Transverse colon (tissue), 4 donors: ENCODE results near the gene CDC16. TPM values are rescaled to one million over a fixed set of nuclear protein-coding genes. Genes with fewer than 3 reads are reported as not detected.

Experiments
- DNase-seq: peaks from one replicate; pipeline ENCODE4 v3.0.0-alpha.2; 2019
- H3K27ac ChIP-seq, 4 donors: fragments of 200-600 bp; sonication (generic); 2 replicates each; pipeline ENCODE4 v1.5.1; 2016 to 2018; ENCODE audit warnings: inconsistent platforms in 4 of 4
- H3K27me3 ChIP-seq: fragments of 200-600 bp; sonication (generic); 2 replicates; pipeline ENCODE4 v1.5.1; 2017; ENCODE audit warnings: inconsistent platforms
- H3K36me3 ChIP-seq, 4 donors: fragments of 200-600 bp; sonication (generic); 2 replicates each; pipeline ENCODE4 v1.5.1; 2017 to 2019; ENCODE audit warnings: inconsistent platforms in 4 of 4
- H3K4me1 ChIP-seq, 4 donors: fragments of 200-600 bp; sonication (generic); 2 replicates each; pipeline ENCODE4 v1.5.1; 2017 to 2020; ENCODE audit warnings: inconsistent platforms in 4 of 4
- H3K4me3 ChIP-seq, 4 donors: fragments of 200-600 bp; sonication (generic); 1 replicate in 1 of 4; 2 replicates in 3 of 4; pipeline versions ENCODE4 v1.5.1 to v1.6.1; 2017 to 2019; ENCODE audit warnings: inconsistent platforms in 4 of 4
- H3K9me3 ChIP-seq, 2 donors: fragments of 200-600 bp; sonication (generic); 2 replicates each; pipeline ENCODE4 v1.5.1; 2017 to 2019; ENCODE audit warnings: inconsistent platforms in 2 of 2
- EP300 ChIP-seq: sonication (generic); formaldehyde crosslinking; IDR thresholded peaks from one replicate; pipeline ENCODE4 v1.6.1; 2017; ENCODE audit warnings: antibody characterized with exemption, low read depth
- POLR2A ChIP-seq: fragments of 450-650 bp; IDR thresholded peaks from one replicate; pipeline ENCODE4 v1.6.1; 2016; ENCODE audit warnings: antibody characterized with exemption, mild to moderate bottlenecking, moderate library complexity
- POLR2AphosphoS5 ChIP-seq, 3 donors: sonication (generic); formaldehyde crosslinking; IDR thresholded peaks; one replicate each; pipeline ENCODE4 v1.6.1; 2016; ENCODE audit warnings: antibody characterized with exemption in 3 of 3
- WGBS, 2 donors: methylation state at CpG; one replicate each; pipeline ENCODE4 v1.1.5; 2018; ENCODE audit warnings: low coverage in 1 of 2; 5-methylcytosine and 5-hydroxymethylcytosine counted together
- in situ Hi-C, 4 donors: fragments of 200-750 bp; cut with MboI; loops; one replicate each; pipeline versions ENCODE4 v1.15.0 to v1.15.1; 2017; ENCODE audit warnings: low sequenced_read_pairs in 3 of 4, low pct_ligation_motif_present in 1 of 4, low pct_unique_long_range_greater_than_20kb in 1 of 4
- intact Hi-C: fragments of 100-400 bp; cut with DNase I; formaldehyde crosslinking; loops from one replicate; pipeline ENCODE4 v1.15.1; 2023; ENCODE audit warnings: low total_unique reads
- total RNA-seq, 4 donors: library from RNA; depleted of rRNA; stranded (reverse); fragments of >200 nt; gene quantifications; one replicate each; pipeline ENCODE4 v1.1.0, GENCODE V29; 2016
- TF ChIP-seq, protein P1 (sequence below), 5 experiments: fragments of 200-600 bp in 3 of 5; fragments of 450-650 bp in 2 of 5; sonication (generic) in 3 of 5; IDR thresholded peaks; 1 replicate in 2 of 5; 2 replicates in 3 of 5; pipeline ENCODE4 v1.5.1; 2016 to 2017; ENCODE audit warnings: antibody characterized with exemption in 5 of 5, inconsistent platforms in 3 of 5, mild to moderate bottlenecking in 2 of 5, moderate library complexity in 1 of 5

CDC16 gene
- total RNA-seq, 4 donors from 2014 or later, result 34.8 to 75.4 (median 56.1) TPM

DNA sequence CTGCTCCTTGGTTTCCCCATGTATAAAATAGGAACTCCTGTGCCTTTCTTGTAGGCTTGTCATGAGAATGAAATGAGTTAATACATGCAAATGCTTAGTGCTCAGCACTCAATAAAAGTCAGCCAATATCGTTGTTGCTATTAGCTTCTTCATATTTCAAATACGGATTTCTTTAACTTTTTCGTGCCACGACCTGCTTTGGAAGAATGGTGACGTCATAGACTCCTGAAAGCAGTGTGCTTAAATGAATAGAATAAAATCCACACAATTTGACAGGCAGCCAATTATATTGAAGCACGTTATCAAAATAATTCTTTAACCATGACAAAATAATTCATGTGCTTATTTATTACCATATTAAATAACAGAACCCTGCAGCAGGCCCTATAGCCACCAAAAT is 26.6 kb upstream of the CDC16 start:
- Histone ChIP-seq H3K4me1 (no peaks in the 10 kb centered on the region), H3K9me3 (no peaks in the 10 kb centered on the region), H3K36me3 (no peaks in the 10 kb centered on the region), H3K4me3 (no peak overlapping the region), H3K27me3 (peaks cover 7% of the 10 kb centered on the region), H3K27ac (no peak overlapping the region)
- no peak for TF ChIP-seq POLR2A
- 78 to 86% methylated on average over 6 of the region's 6 CpGs for WGBS, 2 donors
- DNase-seq, result no peak
- in situ Hi-C loops, result no loop called here
- intact Hi-C loops, result no loop called here

GRCh38 chr13:114211446-114212157 is 23.1 kb upstream of the CDC16 start:
- no peaks in the 10 kb centered on the region for H3K4me1 ChIP-seq
- intact Hi-C loops, result no loop called here

DNA sequence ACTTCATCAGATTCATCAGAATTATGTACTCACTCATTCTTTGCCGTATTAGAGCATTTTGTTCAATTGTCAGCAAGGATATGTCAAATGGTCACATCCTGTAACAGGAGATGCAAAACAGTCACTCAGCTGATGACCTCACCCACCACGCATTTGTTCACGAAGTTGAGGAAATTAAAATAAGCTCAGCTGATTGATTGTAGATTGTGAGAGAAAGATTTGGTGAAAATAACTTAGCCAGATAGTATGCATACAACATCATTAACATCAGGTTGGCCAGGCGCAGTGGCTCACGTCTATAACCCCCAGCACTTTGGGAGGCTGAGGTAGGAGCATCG is 22.6 kb upstream of the CDC16 start:
- no peak overlapping the region for H3K4me3 ChIP-seq
- H3K27me3 ChIP-seq, result peaks cover 7% of the 10 kb centered on the region
- in situ Hi-C loops (no loop called here), intact Hi-C loops (no loop called here)
- no peaks in the 10 kb centered on the region for H3K36me3 ChIP-seq
- no peaks in the 10 kb centered on the region for H3K9me3 ChIP-seq
- DNase-seq, result no peak
- H3K4me1 ChIP-seq, result no peaks in the 10 kb centered on the region
- TF ChIP-seq POLR2AphosphoS5 (IDR thresholded peaks at IDR 0.05) (no peak), POLR2A (no peak)
- TF ChIP-seq, protein P1, sequence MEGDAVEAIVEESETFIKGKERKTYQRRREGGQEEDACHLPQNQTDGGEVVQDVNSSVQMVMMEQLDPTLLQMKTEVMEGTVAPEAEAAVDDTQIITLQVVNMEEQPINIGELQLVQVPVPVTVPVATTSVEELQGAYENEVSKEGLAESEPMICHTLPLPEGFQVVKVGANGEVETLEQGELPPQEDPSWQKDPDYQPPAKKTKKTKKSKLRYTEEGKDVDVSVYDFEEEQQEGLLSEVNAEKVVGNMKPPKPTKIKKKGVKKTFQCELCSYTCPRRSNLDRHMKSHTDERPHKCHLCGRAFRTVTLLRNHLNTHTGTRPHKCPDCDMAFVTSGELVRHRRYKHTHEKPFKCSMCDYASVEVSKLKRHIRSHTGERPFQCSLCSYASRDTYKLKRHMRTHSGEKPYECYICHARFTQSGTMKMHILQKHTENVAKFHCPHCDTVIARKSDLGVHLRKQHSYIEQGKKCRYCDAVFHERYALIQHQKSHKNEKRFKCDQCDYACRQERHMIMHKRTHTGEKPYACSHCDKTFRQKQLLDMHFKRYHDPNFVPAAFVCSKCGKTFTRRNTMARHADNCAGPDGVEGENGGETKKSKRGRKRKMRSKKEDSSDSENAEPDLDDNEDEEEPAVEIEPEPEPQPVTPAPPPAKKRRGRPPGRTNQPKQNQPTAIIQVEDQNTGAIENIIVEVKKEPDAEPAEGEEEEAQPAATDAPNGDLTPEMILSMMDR (IDR thresholded peaks at IDR 0.05), result no peak
- WGBS, 2 donors, result 68 to 79% methylated on average over 4 to 6 of the region's 6 CpGs
- H3K27ac ChIP-seq, result no peak overlapping the region

More at GRCh38 chr13:114211446-114212157, 23.1 kb upstream of the CDC16 start:
- Histone ChIP-seq H3K4me3 (no peak overlapping the region), H3K36me3 (no peaks in the 10 kb centered on the region), H3K27ac (no peak overlapping the region), H3K9me3 (no peaks in the 10 kb centered on the region), H3K27me3 (peaks cover 7% of the 10 kb centered on the region)
- TF ChIP-seq, protein P1 (IDR thresholded peaks at IDR 0.05), result no peak
- TF ChIP-seq POLR2A (no peak), POLR2AphosphoS5 (IDR thresholded peaks at IDR 0.05) (no peak), EP300 (no peak)
- DNase-seq, result no peak
- 77 to 80% methylated on average over 2 to 26 of the region's 26 CpGs for WGBS, 2 donors
- in situ Hi-C loops, result no loop called here

GRCh38 chr13:114213980-114214379 is 20.7 kb upstream of the CDC16 start:
- Histone ChIP-seq H3K4me1 (no peaks in the 10 kb centered on the region), H3K9me3 (no peaks in the 10 kb centered on the region), H3K36me3 (no peaks in the 10 kb centered on the region), H3K4me3 (no peak overlapping the region), H3K27me3 (peaks cover 7% of the 10 kb centered on the region), H3K27ac (no peak overlapping the region)
- WGBS, 2 donors, result 69% methylated on average over 7 of the region's 7 CpGs; no CpG with 5 or more reads in 1 of the 2 donors
- intact Hi-C loops (no loop called here), in situ Hi-C loops (no loop called here)
- no peak for DNase-seq
- TF ChIP-seq POLR2AphosphoS5 (IDR thresholded peaks at IDR 0.05), result no peak
- TF ChIP-seq, protein P1 (IDR thresholded peaks at IDR 0.05), result no peak
- TF ChIP-seq EP300, result no peak
- no peak for TF ChIP-seq POLR2A

- Histone ChIP-seq H3K9me3 (no peaks in the 10 kb centered on the region), H3K4me3 (no peak overlapping the region), H3K36me3 (no peaks in the 10 kb centered on the region), H3K27ac (no peak overlapping the region), H3K27me3 (no peaks in the 10 kb centered on the region), H3K4me1 (no peaks in the 10 kb centered on the region)
- in situ Hi-C loops (no loop called here), intact Hi-C loops (no loop called here)
- WGBS, 2 donors, result 69% methylated on average over 3 of the region's 3 CpGs; no CpG with 5 or more reads in 1 of the 2 donors
- TF ChIP-seq POLR2AphosphoS5 (IDR thresholded peaks at IDR 0.05) (no peak), EP300 (no peak), POLR2A (no peak)
- TF ChIP-seq, protein P1 (IDR thresholded peaks at IDR 0.05), result no peak
- DNase-seq, result no peak
These were observed 15.3 kb upstream of the CDC16 start for GRCh38 chr13:114219392-114219791.
